OCI-LY3 (cell line): Measurements from ENCODE around the gene COL27A1.

ENCODE experiments used
- CTCF ChIP-seq: fragments of 200-600, 300-600 bp; sonication (generic); IDR thresholded peaks from 2 replicates; pipeline ENCODE4 v1.5.1; 2014; ENCODE audit warnings: antibody characterized with exemption, low read length, low read depth
- EZH2phosphoT487 ChIP-seq: fragments of 200-600 bp; shearing (Covaris generic); IDR thresholded peaks from 2 replicates; pipeline ENCODE4 v1.6.1; 2018; ENCODE audit warnings: antibody characterized with exemption, mixed run types, low read depth

- no peak for TF ChIP-seq CTCF
- no peak for TF ChIP-seq EZH2phosphoT487
Observed at GRCh38 chr9:114247491-114247890, 92.2 kb downstream of the COL27A1 start.
